Measurements from ENCODE around the gene SRF. TPM values are rescaled to one million over a fixed set of nuclear protein-coding genes. Genes with fewer than 3 reads are reported as not detected.

SRF gene
- total and polyA plus RNA-seq, 2 donors (not counting 3 experiments of a cell fraction or from before 2014, with no cell fraction given) = 34.4 to 55.8 TPM

DNA sequence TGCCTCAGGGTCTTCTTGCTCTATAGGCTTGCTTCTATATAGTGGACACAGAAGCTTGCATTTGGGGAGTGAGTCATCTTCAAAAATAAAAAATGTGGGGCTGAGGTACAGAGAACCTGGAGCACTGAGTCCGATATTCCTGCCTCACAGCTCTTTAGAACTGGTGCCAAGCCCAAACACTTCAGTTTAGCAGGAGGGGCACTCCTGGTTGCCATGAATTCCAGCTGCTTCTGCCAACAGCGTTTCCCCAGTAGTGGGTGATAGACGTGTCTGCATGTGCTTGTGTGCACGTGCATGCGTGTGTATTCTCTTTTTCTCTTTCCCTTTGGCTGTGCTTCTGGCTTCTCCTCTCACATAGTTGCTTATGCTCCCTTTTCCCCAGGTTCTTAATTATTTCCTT is 46.3 kb downstream of the SRF start:
- no peaks in the 10 kb centered on the region for H3K9me1 ChIP-seq (replicated peaks; ENCODE audit: control insufficient read depth, extremely low read depth, insufficient read depth, low read length)
- H3K4me3 ChIP-seq (replicated peaks in 1 of 3; ENCODE audit: insufficient read depth in 1 of 3, low read depth in 1 of 3, low read length in 3 of 3) = no peak overlapping the region
- H3K4me1 ChIP-seq (ENCODE audit: control insufficient read depth, extremely low read depth, insufficient read depth, low read length) = peaks cover 2% of the 10 kb centered on the region
- H3K9me3 ChIP-seq (replicated peaks; ENCODE audit: control insufficient read depth, insufficient read depth, low read length) = no peaks in the 10 kb centered on the region
- H4K20me1 ChIP-seq (replicated peaks; ENCODE audit: control insufficient read depth, extremely low read depth, insufficient read depth, low read length) = no peaks in the 10 kb centered on the region
- H3K79me2 ChIP-seq (ENCODE audit: control insufficient read depth, insufficient read depth, low read length) = no peaks in the 10 kb centered on the region
- H3K36me3 ChIP-seq (ENCODE audit: control insufficient read depth in 2 of 2, extremely low read depth in 1 of 2, insufficient read depth in 2 of 2, low read length in 2 of 2) = peaks cover 0 to 29% of the 10 kb centered on the region in 2 experiments
- H3K27ac ChIP-seq (ENCODE audit: insufficient read depth, low read depth, low read length) = no peak overlapping the region
- TF ChIP-seq, protein P1, sequence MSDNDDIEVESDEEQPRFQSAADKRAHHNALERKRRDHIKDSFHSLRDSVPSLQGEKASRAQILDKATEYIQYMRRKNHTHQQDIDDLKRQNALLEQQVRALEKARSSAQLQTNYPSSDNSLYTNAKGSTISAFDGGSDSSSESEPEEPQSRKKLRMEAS (IDR thresholded peaks at IDR 0.05; ENCODE audit: insufficient read depth, insufficient read length) = no peak
- TF ChIP-seq FOS (IDR thresholded peaks at IDR 0.05; ENCODE audit: borderline replicate concordance, insufficient read depth, low read length) (no peak), GATA2 (IDR thresholded peaks at IDR 0.05; ENCODE audit: insufficient read depth, insufficient read length, low read depth, low read length) (no peak), MYC (IDR thresholded peaks at IDR 0.05; ENCODE audit: low read depth, low read length) (no peak), POLR2AphosphoS5 (IDR thresholded peaks at IDR 0.05; ENCODE audit: insufficient read depth, low read depth, low read length) (no peak), EZH2 (IDR thresholded peaks at IDR 0.05; ENCODE audit: borderline replicate concordance, low read depth, low read length, severe bottlenecking) (no peak), POLR2A (IDR thresholded peaks at IDR 0.05; ENCODE audit: low read depth, low read length) (no peak), JUN (IDR thresholded peaks at IDR 0.05; ENCODE audit: borderline replicate concordance, insufficient read depth, insufficient read length, low read depth) (no peak)
- TF ChIP-seq, protein P2, sequence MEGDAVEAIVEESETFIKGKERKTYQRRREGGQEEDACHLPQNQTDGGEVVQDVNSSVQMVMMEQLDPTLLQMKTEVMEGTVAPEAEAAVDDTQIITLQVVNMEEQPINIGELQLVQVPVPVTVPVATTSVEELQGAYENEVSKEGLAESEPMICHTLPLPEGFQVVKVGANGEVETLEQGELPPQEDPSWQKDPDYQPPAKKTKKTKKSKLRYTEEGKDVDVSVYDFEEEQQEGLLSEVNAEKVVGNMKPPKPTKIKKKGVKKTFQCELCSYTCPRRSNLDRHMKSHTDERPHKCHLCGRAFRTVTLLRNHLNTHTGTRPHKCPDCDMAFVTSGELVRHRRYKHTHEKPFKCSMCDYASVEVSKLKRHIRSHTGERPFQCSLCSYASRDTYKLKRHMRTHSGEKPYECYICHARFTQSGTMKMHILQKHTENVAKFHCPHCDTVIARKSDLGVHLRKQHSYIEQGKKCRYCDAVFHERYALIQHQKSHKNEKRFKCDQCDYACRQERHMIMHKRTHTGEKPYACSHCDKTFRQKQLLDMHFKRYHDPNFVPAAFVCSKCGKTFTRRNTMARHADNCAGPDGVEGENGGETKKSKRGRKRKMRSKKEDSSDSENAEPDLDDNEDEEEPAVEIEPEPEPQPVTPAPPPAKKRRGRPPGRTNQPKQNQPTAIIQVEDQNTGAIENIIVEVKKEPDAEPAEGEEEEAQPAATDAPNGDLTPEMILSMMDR (IDR thresholded peaks at IDR 0.05; ENCODE audit: extremely low read depth in 1 of 2, insufficient read depth in 1 of 2, low read depth in 1 of 2, low read length in 2 of 2) = no peak
- intact Hi-C loops (cut with micrococcal nuclease) = no loop called here
- ChIA-PET CTCF (interaction anchor here (1.3 kb wide), 1 partner anchor 12 kb away, joined by 4 read pairs; the partner anchor contains the start of gene DNPH1), POLR2A (interaction anchor here (0.6 kb wide), 1 partner anchor 62 kb away, joined by 3 read pairs; no protein-coding TSS in a partner anchor)
- FAIRE-seq (no peak), DNase-seq (ENCODE audit: low read depth, low spot score) (no peak)
- no peak overlapping the region for H3K4me2 ChIP-seq (ENCODE audit: insufficient read depth, low read length)
- no peak overlapping the region for H3K9ac ChIP-seq (replicated peaks; ENCODE audit: extremely low read depth, insufficient read depth, low read length)
- no peak overlapping the region for H2AFZ ChIP-seq (ENCODE audit: low read depth, low read length)
- dilution Hi-C loops (cut with MboI; ENCODE audit: extremely low pct_ligation_motif_present, low sequenced_read_pairs) = no loop called here
- no TSS peak for BruUV-seq (replicated peaks)
- H3K27me3 ChIP-seq (ENCODE audit: control insufficient read depth in 2 of 2, insufficient read depth in 2 of 2, low read length in 2 of 2) = no peaks in the 10 kb centered on the region
